NCI-H524 (cell line): ENCODE measurements around the gene PRKAR1B.
"Not testable (repeated sequence)": the region's sequence is repeated elsewhere in the genome, so short reads cannot be mapped to it uniquely, and the experiment has no call there.

Experiments
- DNase-seq, 2 experiments: peaks; one replicate each; lab custom pipeline; 2025; lab: John Stamatoyannopoulos, UW

Gene PRKAR1B

GRCh38 chr7:556837-557557, 170.1 kb downstream of the PRKAR1B start:
- DNase-seq = no peak

GRCh38 chr7:556291-556826, 170.7 kb downstream of the PRKAR1B start:
- DNase-seq = no peak

DNA sequence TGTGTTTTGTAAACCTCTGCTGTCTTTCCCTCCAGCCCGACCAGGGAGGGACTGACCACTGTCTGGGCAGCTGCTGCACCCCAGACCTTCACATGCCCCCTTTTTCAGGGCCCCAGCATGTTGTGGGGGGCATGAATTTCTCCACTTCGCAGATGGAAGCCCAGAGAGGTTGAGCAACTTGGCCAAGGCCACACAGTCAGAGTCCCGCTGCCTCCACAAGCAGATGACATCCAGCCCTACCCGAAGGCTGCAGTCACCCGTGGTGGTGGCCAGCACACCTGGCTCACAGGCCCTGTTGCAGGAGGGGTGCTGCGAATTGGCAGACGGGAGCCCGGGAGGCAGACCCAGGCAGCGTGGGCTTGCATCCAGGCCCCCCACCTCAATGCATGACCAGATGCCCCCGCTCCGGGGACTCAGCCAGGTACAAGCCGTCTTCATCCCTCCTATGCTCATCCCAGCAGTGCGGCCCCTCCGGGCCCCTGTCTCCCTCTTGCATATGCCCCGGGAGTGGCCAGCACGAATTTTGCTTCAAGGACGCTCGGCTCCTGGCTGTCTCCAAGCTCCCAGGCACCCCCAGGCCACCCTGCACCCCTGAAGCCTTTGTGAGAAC, 171.4 kb downstream of the PRKAR1B start:
- no peak for DNase-seq

DNA sequence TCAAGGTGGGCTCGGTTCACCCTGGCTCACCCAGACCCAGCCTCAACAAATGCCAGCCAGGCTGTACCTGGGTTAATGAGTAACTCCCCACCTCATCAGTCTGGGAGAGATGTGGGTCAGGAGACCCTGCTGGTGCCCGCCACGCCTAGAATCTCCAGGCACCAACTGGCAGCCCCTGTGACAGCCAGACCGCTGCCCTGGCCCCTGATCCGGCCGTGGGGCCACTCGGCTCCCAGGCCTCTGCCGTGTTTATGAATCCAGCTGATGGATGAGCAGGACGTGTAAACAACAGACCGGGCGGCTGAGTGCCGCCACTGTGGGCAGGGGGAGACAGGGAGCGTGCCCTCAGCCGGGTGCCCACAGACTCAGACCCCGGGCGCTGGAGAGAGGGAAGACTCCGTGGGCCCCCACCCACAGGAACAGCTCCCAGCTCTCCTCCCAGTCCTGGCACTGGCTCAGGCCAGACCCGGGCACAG, 173.4 kb downstream of the PRKAR1B start:
- DNase-seq = no peak

DNA sequence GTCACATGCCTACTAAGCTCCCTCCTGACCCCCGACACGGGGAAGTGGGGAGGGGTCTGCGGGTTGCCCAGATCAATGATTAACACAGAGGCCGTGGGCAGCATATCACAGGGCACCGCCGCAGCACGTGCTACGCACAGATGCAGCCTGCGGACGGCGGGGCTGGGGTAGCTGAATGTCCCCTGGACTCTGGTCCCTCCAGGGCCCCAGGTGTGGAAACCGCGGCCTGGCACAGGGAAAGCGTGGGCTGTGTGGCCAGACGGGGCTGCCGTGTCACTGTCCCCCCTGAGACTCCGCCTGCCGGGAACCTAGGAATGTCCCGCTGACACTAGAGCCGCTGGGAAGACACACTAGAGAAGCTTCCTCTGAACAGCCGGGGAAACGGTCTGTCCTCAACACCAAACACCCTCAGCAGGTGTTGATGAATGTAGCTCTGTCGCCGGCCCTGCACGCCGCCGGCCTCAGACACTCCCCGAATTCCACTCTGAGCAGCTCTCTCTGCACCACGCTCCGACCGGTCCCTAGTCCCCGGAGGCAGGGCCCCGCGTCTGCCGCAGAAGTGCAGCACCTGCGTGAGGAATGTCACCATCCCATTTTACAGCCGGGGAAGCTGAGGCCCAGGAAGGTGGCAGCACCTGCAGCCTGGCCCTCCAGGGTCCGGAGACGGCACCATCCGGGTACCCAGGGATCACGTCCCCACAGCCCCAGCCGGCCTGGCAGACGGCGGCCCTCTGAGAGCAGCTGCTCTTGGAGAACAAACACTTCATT, 174.0 kb downstream of the PRKAR1B start:
- DNase-seq = peak in 1 of 2 experiments; percentile 16

GRCh38 chr7:552151-552867, 174.8 kb downstream of the PRKAR1B start:
- DNase-seq = not testable (repeated sequence)

GRCh38 chr7:551615-551970, 175.5 kb downstream of the PRKAR1B start:
- DNase-seq = not testable (repeated sequence)

DNA sequence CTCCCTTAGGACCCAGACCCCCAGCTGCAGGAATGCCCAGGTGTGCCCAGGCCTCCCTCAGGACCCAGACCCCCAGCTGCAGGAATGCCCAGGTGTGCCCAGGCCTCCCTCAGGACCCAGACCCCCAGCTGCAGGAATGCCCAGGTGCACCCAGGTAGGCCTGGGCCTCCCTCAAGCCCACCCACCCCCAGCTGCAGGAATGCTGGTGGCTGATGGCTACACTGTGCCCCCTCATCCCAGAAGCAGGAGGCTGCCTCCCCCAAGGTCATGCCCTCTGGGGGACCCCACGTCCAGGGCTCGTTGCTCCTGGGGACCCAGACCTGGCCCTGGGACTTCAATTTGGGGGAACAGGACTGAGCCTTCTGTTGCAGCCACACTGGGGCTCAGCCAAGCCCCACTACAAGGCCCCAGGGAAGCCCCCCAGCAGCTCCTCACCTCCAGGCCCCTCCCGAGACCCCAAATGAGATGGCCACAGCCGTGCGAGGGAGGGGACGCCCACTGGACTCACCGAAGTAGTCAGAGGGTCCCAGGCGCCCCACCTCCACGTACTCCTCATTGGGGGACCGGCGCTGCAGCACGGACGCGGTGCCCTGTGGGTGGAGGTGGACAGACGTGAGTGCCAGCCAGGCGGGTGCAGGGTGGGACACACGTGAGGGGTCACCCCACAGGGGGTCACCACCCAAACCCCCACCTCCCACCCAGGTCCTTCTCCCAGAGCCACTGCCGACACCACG, 176.0 kb downstream of the PRKAR1B start:
- no peak for DNase-seq

DNA sequence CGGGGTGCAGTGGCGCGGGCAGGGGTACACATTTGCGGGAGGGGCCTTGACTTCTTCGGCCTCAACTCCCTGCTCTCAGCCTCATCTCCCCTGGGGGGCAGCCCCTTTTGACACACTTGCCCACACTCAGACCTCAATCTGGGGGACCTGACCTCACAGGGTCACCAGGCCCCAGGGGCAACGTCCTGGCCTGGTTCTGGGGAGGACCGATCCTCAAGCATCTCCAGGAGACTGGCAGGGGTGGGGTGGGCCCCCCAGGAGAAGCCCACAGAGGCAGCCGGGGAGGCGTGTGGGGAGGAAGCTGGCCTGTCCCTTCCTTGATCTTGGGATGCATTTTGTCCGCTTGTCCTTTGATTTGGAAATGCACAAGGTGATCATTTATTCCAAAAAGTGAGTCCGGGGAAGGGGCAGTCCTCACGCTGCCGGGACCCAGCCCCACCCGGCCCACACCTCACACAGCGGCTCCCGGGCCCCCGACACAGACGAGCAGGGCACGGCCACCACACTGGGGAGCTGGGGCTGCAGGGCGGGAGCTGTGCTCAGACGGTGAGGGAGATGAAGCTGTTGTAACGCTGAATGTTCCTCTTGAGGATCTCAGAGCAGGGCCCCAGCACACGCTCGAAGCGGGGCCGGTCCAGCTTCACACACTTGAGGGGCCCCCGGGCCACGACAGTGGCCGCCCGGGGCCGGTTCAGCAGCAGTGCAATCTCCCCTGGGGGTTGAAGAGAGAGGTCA, 177.0 kb downstream of the PRKAR1B start:
- no peak for DNase-seq

DNA sequence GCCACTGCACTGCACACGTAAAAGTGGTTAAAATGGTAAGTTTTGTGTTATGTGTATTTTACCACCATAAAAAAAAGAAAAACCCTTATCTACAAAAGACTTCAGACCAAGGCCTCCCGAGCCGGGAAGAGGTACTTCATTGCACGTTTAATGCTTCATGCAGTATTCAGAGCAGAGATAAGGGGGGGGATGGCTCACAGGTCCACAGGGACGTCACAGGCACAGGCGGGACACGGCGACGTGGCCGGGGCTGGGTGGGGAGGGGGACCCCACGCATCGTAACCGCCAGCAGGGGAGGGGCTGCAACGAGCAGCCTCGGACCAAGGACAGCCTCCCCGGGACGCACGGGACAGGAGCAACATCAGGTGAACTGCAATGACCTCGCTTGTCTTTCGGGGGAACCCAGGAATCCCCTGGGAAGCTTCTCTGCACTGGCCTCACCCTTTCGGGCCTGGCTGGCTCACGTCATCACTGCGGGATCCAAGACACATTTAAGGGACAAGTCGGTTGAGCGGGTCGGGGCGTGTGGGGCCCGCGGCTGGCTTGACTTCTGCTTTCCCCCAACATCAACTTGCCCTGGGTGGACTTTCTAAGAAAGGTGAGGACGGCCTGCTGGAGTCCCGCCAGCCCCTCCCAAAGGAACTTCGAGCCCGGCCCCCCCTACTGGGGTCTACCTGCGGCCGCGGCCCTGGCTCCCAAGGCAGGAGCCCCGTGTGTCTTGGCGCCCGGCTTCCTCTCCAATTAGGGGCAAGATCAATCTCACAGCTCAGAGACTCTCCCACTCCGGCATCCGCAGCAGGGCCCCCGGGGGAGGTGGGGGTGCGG, 177.8 kb downstream of the PRKAR1B start:
- DNase-seq = no peak

GRCh38 chr7:548401-548800, 178.7 kb downstream of the PRKAR1B start:
- no peak for DNase-seq

GRCh38 chr7:545470-545869, 181.6 kb downstream of the PRKAR1B start:
- no peak for DNase-seq

DNA sequence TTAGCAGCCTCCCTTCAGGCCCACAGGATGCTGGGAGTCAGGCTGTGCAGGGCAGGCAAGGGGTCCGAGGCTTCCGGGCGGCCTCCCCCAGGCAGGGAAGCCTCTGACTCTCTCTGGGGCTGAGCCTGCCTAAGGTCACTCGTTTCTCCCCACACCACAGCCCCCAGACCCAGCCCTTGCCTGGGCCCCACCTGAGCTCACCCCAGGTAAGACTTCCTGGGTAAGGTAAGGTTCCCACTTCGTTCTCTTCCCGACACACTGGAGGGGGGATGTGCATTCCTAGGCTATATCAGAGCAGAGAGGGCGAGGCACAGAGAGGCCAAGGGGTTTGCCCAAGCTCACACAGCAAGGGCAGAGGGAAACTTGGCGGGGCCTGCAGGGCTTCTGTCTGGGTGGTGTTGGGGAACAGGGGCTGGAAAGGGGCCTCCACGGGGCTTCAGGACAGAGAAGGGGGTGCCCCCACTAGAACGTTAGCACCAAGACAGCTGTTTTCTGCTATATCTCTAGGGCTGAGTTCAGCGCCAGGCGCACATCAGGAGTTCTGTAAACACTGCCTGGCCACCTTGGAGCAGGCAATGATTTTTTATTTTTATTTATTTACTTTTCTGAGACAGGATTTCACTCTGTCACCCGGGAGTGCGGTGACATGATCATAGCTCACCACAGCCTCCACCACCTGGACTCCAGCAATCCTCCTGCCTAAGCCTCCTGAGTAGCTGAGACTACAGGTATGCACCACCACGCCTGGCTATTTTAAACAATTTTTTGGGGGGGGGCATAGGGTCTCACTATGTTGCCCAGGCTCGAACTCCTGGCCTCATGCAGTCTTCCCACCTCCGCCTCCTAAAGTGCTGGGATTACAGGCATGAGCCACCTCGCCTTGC, 182.5 kb downstream of the PRKAR1B start:
- DNase-seq = no peak

GRCh38 chr7:543501-544337, 183.4 kb downstream of the PRKAR1B start:
- no peak for DNase-seq

DNA sequence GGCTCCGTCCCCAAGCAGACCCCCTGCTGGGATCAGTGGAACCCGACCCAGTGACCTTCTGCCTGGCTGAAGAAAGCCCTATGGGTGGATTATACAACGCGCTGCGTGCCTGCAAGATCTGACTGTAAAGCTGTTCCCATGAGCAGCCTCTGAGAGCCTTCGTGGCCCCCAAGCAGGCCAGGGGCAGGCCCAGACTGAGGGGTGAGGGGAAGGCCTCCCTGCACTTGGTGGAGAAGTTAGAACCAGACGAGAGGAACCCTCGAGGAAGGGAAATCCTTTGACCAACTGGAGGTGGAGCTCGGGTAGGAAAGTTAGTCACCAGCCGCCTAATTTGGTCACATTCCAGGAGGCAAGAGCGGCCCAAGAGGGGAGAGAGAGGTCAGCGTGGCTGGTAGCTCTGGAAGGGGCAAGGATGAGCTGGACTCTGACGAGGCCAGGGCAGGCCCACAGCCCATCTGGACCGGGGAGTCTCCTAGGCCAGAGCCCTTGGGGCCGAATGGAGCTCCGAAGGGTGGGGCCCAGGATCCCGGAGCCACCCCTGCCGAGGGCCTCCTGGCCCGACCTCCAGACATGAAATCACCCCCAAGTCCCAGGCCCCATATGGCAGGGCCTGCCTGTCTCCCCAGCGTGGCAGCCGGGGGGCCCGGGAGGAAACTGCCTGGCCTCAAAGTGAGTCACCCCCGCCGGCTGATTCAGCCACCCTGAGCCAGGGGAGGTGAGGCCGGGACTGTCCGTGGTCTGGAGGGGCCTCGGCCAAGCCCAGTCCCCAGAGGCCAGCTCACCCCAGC, 184.2 kb downstream of the PRKAR1B start:
- no peak for DNase-seq

DNA sequence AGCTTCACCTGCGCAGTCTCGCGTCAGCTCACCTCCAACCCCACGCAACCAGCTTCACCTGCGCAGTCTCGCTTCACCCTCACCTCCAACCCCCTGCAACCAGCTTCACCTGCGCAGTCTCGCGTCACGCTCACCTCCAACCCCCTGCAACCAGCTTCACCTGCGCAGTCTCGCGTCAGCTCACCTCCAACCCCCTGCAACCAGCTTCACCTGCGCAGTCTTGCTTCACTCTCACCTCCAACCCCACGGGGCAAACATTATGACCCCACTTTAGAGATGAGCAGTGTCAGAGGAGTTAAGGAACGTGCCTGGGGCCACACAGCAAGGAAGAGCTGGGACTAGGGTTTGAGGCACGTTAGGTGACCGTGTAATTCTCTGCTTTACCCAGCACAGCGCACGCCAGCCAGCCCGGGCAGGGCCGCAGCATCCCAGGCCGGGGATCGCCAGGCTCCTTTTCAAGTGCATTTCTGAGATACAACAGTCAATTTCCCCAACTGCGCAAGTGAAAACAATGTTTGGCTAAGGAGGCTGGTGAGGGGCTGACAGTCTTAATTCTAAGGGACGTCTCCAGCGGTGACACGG, 184.9 kb downstream of the PRKAR1B start:
- DNase-seq = no peak

- DNase-seq = no peak
These were observed 185.4 kb downstream of the PRKAR1B start for GRCh38 chr7:541661-542060.
